Skin of body (tissue), 1 donor: ENCODE data around the gene TUBA3D. TPM values are rescaled to one million over a fixed set of nuclear protein-coding genes. Genes with fewer than 3 reads are reported as not detected.

Source experiments
- total RNA-seq: library from RNA; depleted of rRNA; stranded (reverse); fragments of >200 nt; gene quantifications from one replicate; pipeline ENCODE4 v1.2.3, GENCODE V29; 2014

Gene TUBA3D
- total RNA-seq, 1 donor from 2014 or later: not detected

Other genes with a start within 250 kb of the TUBA3D start
- gene RAB6D, start 112.0 kb upstream of the TUBA3D start, total RNA-seq: not detected
- 31.1 TPM for gene MZT2A, start 16.3 kb downstream of the TUBA3D start, total RNA-seq
- gene CCDC74A, start 51.8 kb downstream of the TUBA3D start, total RNA-seq: 7.0 TPM